BLaER1 (cell line): ENCODE measurements around the gene MYZAP.

Experiments
- H3K27ac ChIP-seq: shearing (Covaris generic); formaldehyde crosslinking; 2 replicates; pipeline ENCODE4 v1.8.1; 2022
- H3K27me3 ChIP-seq: shearing (Covaris generic); formaldehyde crosslinking; 2 replicates; pipeline ENCODE4 v1.8.1; 2022
- H3K36me3 ChIP-seq: shearing (Covaris generic); formaldehyde crosslinking; 2 replicates; pipeline ENCODE4 v1.8.1; 2022
- H3K4me1 ChIP-seq: shearing (Covaris generic); formaldehyde crosslinking; 2 replicates; pipeline ENCODE4 v1.8.1; 2022
- H3K4me2 ChIP-seq: shearing (Covaris generic); formaldehyde crosslinking; 2 replicates; pipeline ENCODE4 v1.8.1; 2022
- H3K4me3 ChIP-seq: shearing (Covaris generic); formaldehyde crosslinking; 2 replicates; pipeline ENCODE4 v1.8.1; 2022
- H3K9ac ChIP-seq: shearing (Covaris generic); formaldehyde crosslinking; 2 replicates; pipeline ENCODE4 v1.8.1; 2022
- H3K9me3 ChIP-seq: shearing (Covaris generic); formaldehyde crosslinking; 2 replicates; pipeline ENCODE4 v1.8.1; 2022
- H4K20me1 ChIP-seq: shearing (Covaris generic); formaldehyde crosslinking; 2 replicates; pipeline ENCODE4 v1.8.1; 2022
- Cebpa-rat ChIP-seq: shearing (Covaris generic); IDR thresholded peaks from 2 replicates; pipeline ENCODE4 v1.8.1; 2022

The MYZAP gene

GRCh38 chr15:57552678-57553334, 38.9 kb upstream of the MYZAP start:
- Histone ChIP-seq H3K4me3 (no peak overlapping the region), H3K9me3 (no peaks in the 10 kb centered on the region), H3K4me2 (no peak overlapping the region), H3K27ac (no peak overlapping the region), H3K36me3 (no peaks in the 10 kb centered on the region), H3K9ac (no peak overlapping the region), H3K4me1 (no peaks in the 10 kb centered on the region), H3K27me3 (no peaks in the 10 kb centered on the region), H4K20me1 (no peaks in the 10 kb centered on the region)
- TF ChIP-seq Cebpa-rat: no peak

- Histone ChIP-seq H3K4me3 (no peak overlapping the region), H3K4me2 (no peak overlapping the region), H3K4me1 (no peaks in the 10 kb centered on the region), H3K27ac (no peak overlapping the region), H3K9me3 (no peaks in the 10 kb centered on the region), H3K9ac (no peak overlapping the region), H4K20me1 (no peaks in the 10 kb centered on the region), H3K36me3 (no peaks in the 10 kb centered on the region), H3K27me3 (no peaks in the 10 kb centered on the region)
- no peak for TF ChIP-seq Cebpa-rat
Measured at GRCh38 chr15:57553526-57553925, 38.2 kb upstream of the MYZAP start.

- TF ChIP-seq Cebpa-rat: no peak
- Histone ChIP-seq H3K27ac (no peak overlapping the region), H3K36me3 (no peaks in the 10 kb centered on the region), H4K20me1 (no peaks in the 10 kb centered on the region), H3K9ac (no peak overlapping the region), H3K4me3 (no peak overlapping the region), H3K4me1 (no peaks in the 10 kb centered on the region), H3K9me3 (no peaks in the 10 kb centered on the region), H3K27me3 (no peaks in the 10 kb centered on the region), H3K4me2 (no peak overlapping the region)
Measured at GRCh38 chr15:57554063-57554811, 37.5 kb upstream of the MYZAP start.

GRCh38 chr15:57554812-57555179, 36.9 kb upstream of the MYZAP start:
- TF ChIP-seq Cebpa-rat: no peak
- no peaks in the 10 kb centered on the region for H3K27me3 ChIP-seq
- no peak overlapping the region for H3K4me3 ChIP-seq
- no peak overlapping the region for H3K27ac ChIP-seq
- no peaks in the 10 kb centered on the region for H3K9me3 ChIP-seq
- no peak overlapping the region for H3K9ac ChIP-seq
- no peaks in the 10 kb centered on the region for H3K36me3 ChIP-seq
- no peaks in the 10 kb centered on the region for H3K4me1 ChIP-seq
- H3K4me2 ChIP-seq: no peak overlapping the region
- no peaks in the 10 kb centered on the region for H4K20me1 ChIP-seq

- Histone ChIP-seq H3K36me3 (no peaks in the 10 kb centered on the region), H3K27me3 (no peaks in the 10 kb centered on the region), H3K4me3 (no peak overlapping the region), H3K4me2 (no peak overlapping the region), H3K27ac (no peak overlapping the region), H3K4me1 (no peaks in the 10 kb centered on the region), H3K9ac (no peak overlapping the region), H4K20me1 (no peaks in the 10 kb centered on the region), H3K9me3 (no peaks in the 10 kb centered on the region)
- no peak for TF ChIP-seq Cebpa-rat
Measured at GRCh38 chr15:57555270-57555669, 36.4 kb upstream of the MYZAP start.

- Histone ChIP-seq H3K9me3 (no peaks in the 10 kb centered on the region), H3K36me3 (no peaks in the 10 kb centered on the region), H3K4me1 (no peaks in the 10 kb centered on the region), H3K27ac (no peak overlapping the region), H3K27me3 (no peaks in the 10 kb centered on the region), H3K4me3 (no peak overlapping the region), H3K9ac (no peak overlapping the region), H4K20me1 (no peaks in the 10 kb centered on the region), H3K4me2 (no peak overlapping the region)
- TF ChIP-seq Cebpa-rat: no peak
Measured at GRCh38 chr15:57556040-57556439, 35.7 kb upstream of the MYZAP start.

- Histone ChIP-seq H3K4me3 (no peak overlapping the region), H3K36me3 (no peaks in the 10 kb centered on the region), H3K27ac (no peak overlapping the region), H3K4me1 (peaks cover 11% of the 10 kb centered on the region), H3K27me3 (no peaks in the 10 kb centered on the region), H3K9ac (no peak overlapping the region), H4K20me1 (no peaks in the 10 kb centered on the region), H3K4me2 (no peak overlapping the region), H3K9me3 (no peaks in the 10 kb centered on the region)
- no peak for TF ChIP-seq Cebpa-rat
Measured at GRCh38 chr15:57557267-57557666, 34.4 kb upstream of the MYZAP start.

- Histone ChIP-seq H3K36me3 (no peaks in the 10 kb centered on the region), H3K27me3 (no peaks in the 10 kb centered on the region), H4K20me1 (no peaks in the 10 kb centered on the region), H3K4me3 (no peak overlapping the region), H3K9me3 (no peaks in the 10 kb centered on the region), H3K9ac (no peak overlapping the region), H3K4me1 (peaks cover 17% of the 10 kb centered on the region), H3K27ac (no peak overlapping the region), H3K4me2 (no peak overlapping the region)
- no peak for TF ChIP-seq Cebpa-rat
Measured at GRCh38 chr15:57557810-57558209, 33.9 kb upstream of the MYZAP start.

GRCh38 chr15:57559875-57560274, 31.8 kb upstream of the MYZAP start:
- no peak overlapping the region for H3K9ac ChIP-seq
- H3K4me2 ChIP-seq: no peak overlapping the region
- H3K9me3 ChIP-seq: no peaks in the 10 kb centered on the region
- H3K4me1 ChIP-seq: peaks cover 28% of the 10 kb centered on the region
- no peak overlapping the region for H3K4me3 ChIP-seq
- no peaks in the 10 kb centered on the region for H3K36me3 ChIP-seq
- H4K20me1 ChIP-seq: no peaks in the 10 kb centered on the region
- H3K27me3 ChIP-seq: no peaks in the 10 kb centered on the region
- no peak overlapping the region for H3K27ac ChIP-seq
- TF ChIP-seq Cebpa-rat: no peak

- Histone ChIP-seq H3K4me2 (no peak overlapping the region), H3K36me3 (no peaks in the 10 kb centered on the region), H4K20me1 (no peaks in the 10 kb centered on the region), H3K4me3 (no peak overlapping the region), H3K27ac (no peak overlapping the region), H3K27me3 (no peaks in the 10 kb centered on the region), H3K9me3 (no peaks in the 10 kb centered on the region), H3K9ac (no peak overlapping the region), H3K4me1 (peaks cover 36% of the 10 kb centered on the region)
- no peak for TF ChIP-seq Cebpa-rat
Measured at GRCh38 chr15:57561041-57561711, 30.5 kb upstream of the MYZAP start.
